ENCODE results near the gene DPPA3. TPM values are rescaled to one million over a fixed set of nuclear protein-coding genes. Genes with fewer than 3 reads are reported as not detected.
"Not testable (repeated sequence)": the region's sequence is repeated elsewhere in the genome, so short reads cannot be mapped to it uniquely, and the experiment has no call there.

DPPA3 gene
- not detected for polyA plus RNA-seq

DNA sequence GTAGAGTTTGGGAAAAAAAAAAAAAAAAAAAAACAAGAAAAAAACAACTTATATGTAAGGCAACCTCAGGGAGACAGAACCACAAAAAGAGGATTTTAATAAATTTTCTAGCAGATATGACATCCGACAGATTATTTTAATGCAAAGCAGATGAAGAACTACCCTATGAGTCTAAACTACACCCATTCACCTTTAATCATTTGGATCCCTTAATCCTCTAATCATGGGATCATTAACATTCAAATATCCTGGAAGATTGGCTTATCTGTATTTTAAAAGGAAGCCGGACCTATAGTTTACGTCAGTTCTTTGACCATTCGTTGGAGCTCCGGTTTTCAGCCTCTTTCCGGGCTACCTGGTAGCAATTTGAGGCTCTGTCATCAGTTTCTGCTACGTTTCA lies at the start of gene DPPA3:
TSS of gene DPPA3 (plus strand) at position 301 of the 400 bp plus-strand sequence. CDS start 138 bp downstream, outside the sequence.
- Mint-ChIP-seq H3K9me3 (peaks cover 0 to 2% (median 0%) of the 10 kb centered on the region in 6 donors), H3K36me3 (no peaks in the 10 kb centered on the region), H3K27ac (no peak within 1 kb of the TSS)

DNA sequence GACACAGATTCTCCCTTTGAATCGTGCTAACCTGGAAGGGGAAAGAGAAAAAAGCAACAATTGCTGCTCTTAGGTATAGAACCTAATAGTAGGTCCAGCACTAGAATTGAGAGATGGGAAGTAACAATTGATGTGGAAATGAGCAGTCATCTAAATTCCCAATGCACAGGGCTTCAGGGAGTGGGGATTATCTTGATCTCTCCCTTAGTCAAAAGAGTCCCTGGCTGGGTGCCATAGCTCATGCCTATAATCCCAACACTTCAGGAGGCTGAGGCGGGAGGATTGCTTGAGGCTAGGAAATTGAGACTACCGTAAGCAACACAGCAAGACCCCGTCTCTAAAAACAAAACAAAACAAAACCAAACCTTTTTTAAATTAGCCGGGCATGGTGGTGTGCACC lies 49.5 kb upstream of the DPPA3 start:
- H3K27me3 Mint-ChIP-seq (ENCODE audit: low read depth in 3 of 3) = peaks cover 0 to 2% (median 0%) of the 10 kb centered on the region in 3 donors
- H3K36me3 Mint-ChIP-seq = no peaks in the 10 kb centered on the region
- no peak overlapping the region for H3K27ac Mint-ChIP-seq
- H3K4me3 Mint-ChIP-seq = no peak overlapping the region
- no peaks in the 10 kb centered on the region for H3K4me1 Mint-ChIP-seq
- no peaks in the 10 kb centered on the region for H3K9me3 Mint-ChIP-seq
- no peak for DNase-seq

More for the DNA sequence above, at the start of gene DPPA3:
- no peak within 1 kb of the TSS for H3K4me3 Mint-ChIP-seq
- peaks cover 0 to 5% (median 2%) of the 10 kb centered on the region in 3 donors for H3K27me3 Mint-ChIP-seq (ENCODE audit: low read depth in 3 of 3)
- H3K4me1 Mint-ChIP-seq = no peaks in the 10 kb centered on the region
- no peak for DNase-seq

DNA sequence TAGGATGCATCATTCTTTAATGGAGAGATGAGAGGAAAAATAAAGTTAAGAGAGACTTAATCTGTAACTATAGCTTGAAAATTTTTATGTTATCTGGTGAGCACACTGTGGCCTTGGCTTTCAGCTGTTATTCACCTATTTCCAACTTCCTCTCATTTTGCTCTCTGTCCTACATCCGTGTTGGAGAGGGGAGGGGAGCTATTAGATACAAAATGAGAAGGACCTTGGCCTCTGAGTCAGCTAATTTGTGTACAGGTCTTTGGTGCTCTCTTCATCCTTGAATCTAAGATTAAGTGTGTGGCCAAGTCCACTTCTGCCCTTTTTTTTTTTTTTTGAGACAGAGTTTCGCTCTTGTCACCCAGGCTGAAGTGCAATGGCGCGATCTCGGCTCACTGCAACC lies 44.6 kb upstream of the DPPA3 start:
- no peak overlapping the region for H3K4me3 Mint-ChIP-seq
- H3K27ac Mint-ChIP-seq = no peak overlapping the region
- H3K9me3 Mint-ChIP-seq = no peaks in the 10 kb centered on the region
- no peak for DNase-seq
- peaks cover 0 to 2% (median 0%) of the 10 kb centered on the region in 3 donors for H3K27me3 Mint-ChIP-seq (ENCODE audit: low read depth in 3 of 3)
- no peaks in the 10 kb centered on the region for H3K4me1 Mint-ChIP-seq
- H3K36me3 Mint-ChIP-seq = no peaks in the 10 kb centered on the region

DNA sequence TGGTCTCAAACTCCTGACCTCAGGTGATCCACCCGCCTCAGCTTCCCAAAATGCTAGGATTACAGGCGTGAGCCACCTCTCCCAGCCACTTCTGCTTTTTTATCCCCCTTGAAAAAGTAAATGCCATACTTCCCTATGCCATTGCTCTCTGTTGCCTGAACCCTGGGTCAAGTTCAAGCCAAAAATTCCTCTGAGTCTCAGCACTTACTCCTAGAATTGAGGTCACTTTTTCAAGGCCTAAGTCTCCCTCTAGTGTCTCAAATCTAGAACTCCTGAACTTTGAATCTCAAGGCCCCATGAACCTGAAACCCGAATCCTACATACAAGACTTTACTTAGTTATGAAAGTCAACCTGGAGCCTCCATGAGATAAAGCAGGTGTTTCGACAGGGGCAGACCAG lies 44.1 kb upstream of the DPPA3 start:
- no peak for DNase-seq
- H3K9me3 Mint-ChIP-seq = no peaks in the 10 kb centered on the region
- no peaks in the 10 kb centered on the region for H3K4me1 Mint-ChIP-seq
- H3K36me3 Mint-ChIP-seq = no peaks in the 10 kb centered on the region
- H3K27ac Mint-ChIP-seq = no peak overlapping the region
- no peak overlapping the region for H3K4me3 Mint-ChIP-seq
- peaks cover 0 to 2% (median 0%) of the 10 kb centered on the region in 3 donors for H3K27me3 Mint-ChIP-seq (ENCODE audit: low read depth in 3 of 3)

DNA sequence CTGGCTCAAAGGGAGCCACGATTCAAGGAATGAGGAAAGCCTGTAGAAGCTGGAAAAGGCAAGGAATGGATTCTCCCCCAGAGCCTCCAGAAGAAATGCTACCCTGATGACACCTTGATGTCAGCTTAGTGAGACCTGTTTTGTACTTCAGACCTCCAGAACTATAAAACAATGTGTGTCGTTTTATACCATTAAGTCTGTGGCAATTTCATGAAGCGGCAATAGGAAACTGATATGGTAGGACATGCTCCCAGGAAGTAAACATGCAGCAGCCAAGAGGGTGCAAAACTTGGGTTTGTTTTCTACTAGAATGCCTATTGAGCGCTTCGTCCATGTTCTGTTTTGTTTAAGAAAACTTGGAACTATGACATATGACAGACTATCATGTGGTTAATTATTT lies 43.1 kb upstream of the DPPA3 start:
- Mint-ChIP-seq H3K27ac (no peak overlapping the region), H3K4me3 (no peak overlapping the region), H3K4me1 (no peaks in the 10 kb centered on the region), H3K27me3 (ENCODE audit: low read depth in 3 of 3) (peaks cover 1 to 3% (median 2%) of the 10 kb centered on the region in 3 donors), H3K36me3 (no peaks in the 10 kb centered on the region), H3K9me3 (no peaks in the 10 kb centered on the region)
- no peak for DNase-seq

DNA sequence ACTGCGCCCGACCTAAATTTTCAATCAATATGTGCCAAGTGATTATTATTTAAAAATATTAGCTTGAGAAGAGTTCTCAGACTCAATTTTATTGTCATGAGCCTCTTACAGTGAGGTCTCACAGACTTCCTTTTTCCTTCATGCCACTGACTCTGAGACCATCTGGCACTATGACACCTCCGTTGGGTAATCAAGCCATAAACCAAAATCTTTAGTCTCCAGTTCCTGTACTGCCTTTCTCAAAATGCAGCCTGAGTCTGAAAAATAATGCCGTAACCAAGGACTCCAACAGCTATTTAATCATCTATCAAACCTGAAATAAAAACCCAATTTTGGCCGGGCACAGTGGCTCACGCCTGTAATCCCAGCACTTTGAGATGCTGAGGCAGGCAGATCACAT lies 35.8 kb upstream of the DPPA3 start:
- H3K27ac Mint-ChIP-seq; H3K9me3 Mint-ChIP-seq; H3K36me3 Mint-ChIP-seq; H3K27me3 Mint-ChIP-seq (ENCODE audit: low read depth in 3 of 3); H3K4me3 Mint-ChIP-seq; DNase-seq; H3K4me1 Mint-ChIP-seq: not testable (repeated sequence)

DNA sequence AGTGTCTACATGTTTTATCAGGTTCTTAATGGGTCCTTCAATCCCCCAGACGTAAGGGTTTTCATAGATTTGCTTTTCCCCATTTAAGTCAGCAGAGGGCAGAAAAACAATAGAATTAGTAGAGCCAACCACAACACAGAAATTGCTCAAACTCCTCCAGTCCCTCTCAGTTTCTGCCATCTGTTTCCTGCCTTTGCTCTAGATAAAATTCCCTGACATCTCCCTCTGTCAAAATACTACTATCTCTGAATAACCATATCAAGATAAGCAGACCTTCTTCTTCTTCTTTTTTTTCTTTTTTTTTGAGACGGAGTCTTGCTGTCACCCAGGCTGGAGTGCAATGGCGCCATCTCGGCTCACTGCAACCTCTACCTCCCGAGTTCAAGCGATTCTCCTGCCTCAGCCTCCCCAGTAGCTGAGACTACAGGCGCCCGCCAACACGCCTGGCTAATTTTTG lies 33.8 kb upstream of the DPPA3 start:
- not testable (repeated sequence) for H3K27me3 Mint-ChIP-seq (ENCODE audit: low read depth in 3 of 3); H3K27ac Mint-ChIP-seq
- DNase-seq = peak in 2 of 3 donors; percentile 17 to 21

DNA sequence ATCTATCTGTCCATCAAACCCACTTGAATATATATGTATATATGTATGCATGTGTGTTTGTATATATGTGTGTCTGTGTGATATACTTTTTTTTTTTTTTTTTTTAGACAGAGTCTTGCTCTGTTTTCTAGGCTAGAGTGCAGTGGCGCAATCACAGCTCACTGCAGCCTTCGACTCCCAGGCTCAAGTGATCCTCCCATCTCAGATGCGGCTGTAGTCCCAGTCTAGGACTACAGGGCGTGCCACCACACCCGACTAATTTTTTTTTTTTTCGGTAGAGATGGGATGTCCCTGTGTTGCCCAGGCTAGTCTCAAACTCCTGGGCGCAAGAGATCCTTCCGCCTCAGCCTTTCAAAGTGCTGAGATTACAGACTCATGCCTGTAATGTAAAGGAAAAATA lies 32.5 kb upstream of the DPPA3 start:
- peaks cover 0 to 6% (median 2%) of the 10 kb centered on the region in 3 donors for H3K27me3 Mint-ChIP-seq (ENCODE audit: low read depth in 3 of 3)
- no peak overlapping the region for H3K27ac Mint-ChIP-seq
- H3K9me3 Mint-ChIP-seq = no peaks in the 10 kb centered on the region
- peaks cover 2 to 7% of the 10 kb centered on the region in 2 donors for H3K4me1 Mint-ChIP-seq
- DNase-seq = no peak
- H3K36me3 Mint-ChIP-seq = no peaks in the 10 kb centered on the region
- no peak overlapping the region for H3K4me3 Mint-ChIP-seq

More for the DNA sequence above, 33.8 kb upstream of the DPPA3 start:
- H3K4me3 Mint-ChIP-seq = peak overlapping the region in 4 of 5 donors; percentile 22 to 50 (median 36)
- H3K4me1 Mint-ChIP-seq, H3K36me3 Mint-ChIP-seq, H3K9me3 Mint-ChIP-seq: not testable (repeated sequence)

DNA sequence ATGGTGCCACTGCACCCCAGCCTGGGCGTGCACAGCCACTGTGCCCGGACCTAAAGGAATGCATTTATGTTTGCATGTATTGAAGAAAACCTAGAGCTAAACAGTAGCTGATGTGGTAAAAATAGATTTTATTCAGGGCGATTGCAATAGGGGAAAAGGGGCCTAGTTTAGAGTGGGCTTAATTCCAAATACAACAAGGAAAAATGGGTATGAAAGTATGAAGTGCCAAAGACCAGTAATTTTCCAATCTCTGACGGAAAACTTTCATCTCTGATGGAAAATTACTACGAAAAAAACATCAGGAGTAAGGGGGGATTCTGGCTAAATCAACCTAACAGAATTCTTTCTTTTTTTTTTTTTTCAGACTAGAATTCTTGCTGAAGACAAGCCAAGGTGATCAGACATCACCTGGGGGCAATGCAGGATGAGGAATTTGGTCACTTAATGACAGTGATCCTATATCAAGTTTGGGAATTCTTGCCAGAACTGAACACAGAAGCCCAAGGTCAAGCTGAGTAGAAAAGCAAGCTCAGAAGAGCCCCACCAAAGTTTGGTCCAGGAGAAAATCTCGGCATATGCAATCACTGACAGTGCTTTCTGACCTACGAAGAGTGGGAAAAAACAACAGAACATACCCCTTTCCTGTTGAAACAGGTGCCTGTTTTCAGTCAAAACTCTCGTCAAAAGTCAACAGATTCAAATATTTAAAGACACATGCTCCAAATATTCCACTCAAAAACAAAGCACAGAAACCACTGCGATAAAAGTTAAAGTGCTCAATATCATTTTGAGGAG lies 31.8 kb upstream of the DPPA3 start:
- no peaks in the 10 kb centered on the region for H3K9me3 Mint-ChIP-seq
- no peak overlapping the region for H3K27ac Mint-ChIP-seq
- no peak for DNase-seq
- H3K36me3 Mint-ChIP-seq = no peaks in the 10 kb centered on the region
- peaks cover 0 to 6% (median 2%) of the 10 kb centered on the region in 3 donors for H3K27me3 Mint-ChIP-seq (ENCODE audit: low read depth in 3 of 3)
- peaks cover 2 to 7% of the 10 kb centered on the region in 2 donors for H3K4me1 Mint-ChIP-seq
- H3K4me3 Mint-ChIP-seq = no peak overlapping the region

DNA sequence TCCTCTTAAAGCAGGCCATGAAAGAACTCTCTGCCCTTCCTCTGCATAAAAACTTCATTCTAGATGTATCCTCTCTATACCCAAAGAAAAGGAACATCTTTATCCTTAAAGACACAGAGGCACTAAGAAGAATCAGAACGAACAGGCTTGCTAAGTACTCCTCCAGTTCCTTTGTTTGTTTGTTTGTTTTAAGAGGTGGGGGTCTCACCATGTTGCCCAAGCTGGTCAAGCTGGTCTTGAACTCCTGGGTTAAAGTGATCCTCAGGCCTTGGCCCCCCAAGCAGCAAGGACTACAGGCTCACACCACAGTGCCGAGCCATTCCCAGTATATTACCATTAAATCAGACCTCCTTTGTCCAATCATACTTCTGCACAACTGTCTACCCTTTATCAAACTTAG lies 29.7 kb upstream of the DPPA3 start:
- DNase-seq = no peak
- Mint-ChIP-seq H3K27ac (no peak overlapping the region), H3K4me1 (peaks cover 2 to 7% of the 10 kb centered on the region in 2 donors), H3K9me3 (no peaks in the 10 kb centered on the region), H3K36me3 (no peaks in the 10 kb centered on the region), H3K27me3 (ENCODE audit: low read depth in 3 of 3) (peaks cover 0 to 4% (median 2%) of the 10 kb centered on the region in 3 donors), H3K4me3 (no peak overlapping the region)

DNA sequence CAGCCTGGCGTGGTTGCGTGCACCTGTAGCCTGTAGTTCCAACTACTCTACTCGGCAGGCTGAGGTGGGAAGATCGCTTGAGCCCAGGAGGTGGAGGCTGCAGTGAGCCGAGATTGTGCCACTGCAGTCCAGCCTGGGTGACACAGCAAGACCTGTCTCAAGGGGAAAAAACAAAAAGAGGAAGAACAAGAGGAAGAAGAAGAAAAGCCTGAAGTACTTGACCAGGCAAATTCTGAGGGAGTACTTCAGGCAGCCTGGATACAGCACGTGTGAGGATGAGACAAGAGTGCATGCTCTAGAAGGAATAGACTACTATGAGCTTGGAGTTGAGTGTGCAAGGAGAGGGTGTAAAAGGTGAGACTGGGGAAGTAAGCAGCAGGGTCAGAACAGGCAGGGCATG lies 17.4 kb upstream of the DPPA3 start:
- Mint-ChIP-seq H3K36me3 (no peaks in the 10 kb centered on the region), H3K9me3 (no peaks in the 10 kb centered on the region)

DNA sequence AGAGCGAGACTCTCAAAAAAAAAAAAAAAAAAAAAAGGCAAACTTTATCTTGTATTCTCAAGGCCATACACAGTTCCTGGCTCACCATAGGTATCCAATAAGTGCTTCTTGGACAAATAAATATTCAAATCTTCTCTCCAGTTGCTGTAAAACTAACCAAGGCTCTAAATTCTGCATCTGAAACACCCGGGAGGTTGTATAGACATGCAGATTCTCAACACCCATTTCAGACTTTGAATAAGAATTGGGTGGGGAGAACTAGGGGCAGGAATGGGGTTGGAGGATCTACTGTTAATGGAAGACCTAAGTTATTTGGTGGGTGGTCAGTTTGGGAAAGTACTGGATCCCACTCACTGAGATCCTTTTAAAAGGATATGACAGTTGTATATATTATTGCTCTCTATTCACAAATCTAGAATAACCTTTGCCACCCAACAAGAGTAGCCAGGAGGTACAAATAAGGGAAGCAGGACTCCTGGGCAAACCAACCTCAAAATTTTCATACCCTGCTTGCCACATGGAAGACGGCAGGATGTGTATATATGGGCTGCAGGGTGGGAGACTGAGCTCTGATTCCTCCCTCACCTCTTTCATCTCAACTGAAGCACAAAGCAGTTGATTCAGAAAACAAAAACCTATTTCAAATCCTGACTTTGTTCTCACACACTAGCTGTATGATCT lies 16.5 kb upstream of the DPPA3 start:
- no peak for DNase-seq
- Mint-ChIP-seq H3K9me3 (no peaks in the 10 kb centered on the region), H3K4me1 (no peaks in the 10 kb centered on the region), H3K36me3 (no peaks in the 10 kb centered on the region), H3K27me3 (ENCODE audit: low read depth in 3 of 3) (peaks cover 2 to 15% (median 7%) of the 10 kb centered on the region in 3 donors), H3K4me3 (no peak overlapping the region), H3K27ac (no peak overlapping the region)

More for the DNA sequence above, 17.4 kb upstream of the DPPA3 start:
- no peak for DNase-seq
- Mint-ChIP-seq H3K4me3 (no peak overlapping the region), H3K27me3 (ENCODE audit: low read depth in 3 of 3) (peaks cover 2 to 20% (median 7%) of the 10 kb centered on the region in 3 donors), H3K27ac (peak overlapping the region in 1 of 6 donors; percentile 30), H3K4me1 (no peaks in the 10 kb centered on the region)

DNA sequence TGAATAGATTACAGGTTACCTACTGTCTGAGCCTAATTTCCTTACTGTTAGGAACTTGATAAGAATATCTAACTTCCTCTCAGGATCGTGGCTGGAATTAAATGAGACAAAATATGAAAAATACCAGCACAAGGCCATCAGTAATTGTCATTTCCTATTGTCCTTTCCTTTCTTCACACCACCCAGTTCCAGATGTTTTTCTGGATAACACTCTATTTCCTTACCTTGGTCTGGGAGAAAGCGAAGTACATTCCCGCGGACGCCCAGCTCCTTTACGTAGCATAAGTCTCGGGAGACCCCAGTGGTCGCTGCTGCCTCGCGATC lies 16.0 kb upstream of the DPPA3 start:
- no peaks in the 10 kb centered on the region for H3K4me1 Mint-ChIP-seq
- H3K36me3 Mint-ChIP-seq = no peaks in the 10 kb centered on the region
- H3K27me3 Mint-ChIP-seq (ENCODE audit: low read depth in 3 of 3) = peaks cover 2 to 12% (median 5%) of the 10 kb centered on the region in 3 donors
- H3K4me3 Mint-ChIP-seq = peak overlapping the region in 1 of 5 donors; percentile 11
- H3K27ac Mint-ChIP-seq = no peak overlapping the region
- no peak for DNase-seq
- H3K9me3 Mint-ChIP-seq = no peaks in the 10 kb centered on the region

DNA sequence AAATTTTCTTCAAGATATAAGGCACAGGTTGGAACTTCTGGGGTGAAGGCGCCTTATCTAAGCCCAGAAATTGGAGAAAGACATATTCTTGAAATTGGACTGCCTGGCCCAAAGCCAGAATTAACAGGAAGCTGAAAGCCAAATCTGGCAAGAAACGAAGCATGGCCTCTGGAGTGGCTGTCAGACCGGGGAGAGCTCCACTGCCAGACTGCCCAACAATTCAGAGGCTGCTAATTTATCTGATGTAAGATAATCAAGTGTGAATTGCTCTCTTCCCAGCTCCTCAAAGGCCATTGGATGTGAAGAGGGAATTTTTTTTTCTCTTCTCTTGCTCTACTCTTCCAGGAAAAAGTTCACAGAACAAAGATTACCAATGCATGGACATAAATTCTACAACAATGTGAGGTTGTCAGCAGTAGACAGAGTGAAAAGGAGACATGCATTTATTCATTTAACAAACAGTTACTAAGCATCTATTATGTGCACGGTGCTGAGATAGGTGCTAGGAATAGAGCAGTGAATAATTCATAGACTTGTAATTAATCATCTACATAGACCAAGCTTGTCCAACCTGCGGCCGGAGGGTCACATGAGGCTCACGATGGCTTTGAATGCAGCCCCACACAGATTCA lies 15.6 kb upstream of the DPPA3 start, which contains the start of gene GDF3:
TSS of gene GDF3 (minus strand) at position 210 of the 632 bp plus-strand sequence. CDS start at position 163, 47 bp downstream.
- H3K9me3 Mint-ChIP-seq = no peaks in the 10 kb centered on the region
- H3K4me1 Mint-ChIP-seq = no peaks in the 10 kb centered on the region
- no peak for DNase-seq
- H3K27me3 Mint-ChIP-seq (ENCODE audit: low read depth in 3 of 3) = peaks cover 2 to 12% (median 5%) of the 10 kb centered on the region in 3 donors
- peak within 1 kb of the TSS in 1 of 5 donors; percentile 11 for H3K4me3 Mint-ChIP-seq
- no peaks in the 10 kb centered on the region for H3K36me3 Mint-ChIP-seq
- no peak within 1 kb of the TSS for H3K27ac Mint-ChIP-seq
